ENCODE data around the gene ATXN7.

GRCh38 chr3:63918321-63918720 is 54.7 kb downstream of the ATXN7 start:
- TF ChIP-seq, protein P1, sequence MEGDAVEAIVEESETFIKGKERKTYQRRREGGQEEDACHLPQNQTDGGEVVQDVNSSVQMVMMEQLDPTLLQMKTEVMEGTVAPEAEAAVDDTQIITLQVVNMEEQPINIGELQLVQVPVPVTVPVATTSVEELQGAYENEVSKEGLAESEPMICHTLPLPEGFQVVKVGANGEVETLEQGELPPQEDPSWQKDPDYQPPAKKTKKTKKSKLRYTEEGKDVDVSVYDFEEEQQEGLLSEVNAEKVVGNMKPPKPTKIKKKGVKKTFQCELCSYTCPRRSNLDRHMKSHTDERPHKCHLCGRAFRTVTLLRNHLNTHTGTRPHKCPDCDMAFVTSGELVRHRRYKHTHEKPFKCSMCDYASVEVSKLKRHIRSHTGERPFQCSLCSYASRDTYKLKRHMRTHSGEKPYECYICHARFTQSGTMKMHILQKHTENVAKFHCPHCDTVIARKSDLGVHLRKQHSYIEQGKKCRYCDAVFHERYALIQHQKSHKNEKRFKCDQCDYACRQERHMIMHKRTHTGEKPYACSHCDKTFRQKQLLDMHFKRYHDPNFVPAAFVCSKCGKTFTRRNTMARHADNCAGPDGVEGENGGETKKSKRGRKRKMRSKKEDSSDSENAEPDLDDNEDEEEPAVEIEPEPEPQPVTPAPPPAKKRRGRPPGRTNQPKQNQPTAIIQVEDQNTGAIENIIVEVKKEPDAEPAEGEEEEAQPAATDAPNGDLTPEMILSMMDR (IDR thresholded peaks at IDR 0.05), result no peak
- TF ChIP-seq POLR2A (IDR thresholded peaks at IDR 0.05), result no peak
- no peak for TF ChIP-seq POLR2AphosphoS5 (IDR thresholded peaks at IDR 0.05)

Data from breast epithelium (tissue), 3 donors.